ENCODE measurements around the gene TMC5.
"Not testable (repeated sequence)": the region's sequence is repeated elsewhere in the genome, so short reads cannot be mapped to it uniquely, and the experiment has no call there.

The TMC5 gene, protein sequence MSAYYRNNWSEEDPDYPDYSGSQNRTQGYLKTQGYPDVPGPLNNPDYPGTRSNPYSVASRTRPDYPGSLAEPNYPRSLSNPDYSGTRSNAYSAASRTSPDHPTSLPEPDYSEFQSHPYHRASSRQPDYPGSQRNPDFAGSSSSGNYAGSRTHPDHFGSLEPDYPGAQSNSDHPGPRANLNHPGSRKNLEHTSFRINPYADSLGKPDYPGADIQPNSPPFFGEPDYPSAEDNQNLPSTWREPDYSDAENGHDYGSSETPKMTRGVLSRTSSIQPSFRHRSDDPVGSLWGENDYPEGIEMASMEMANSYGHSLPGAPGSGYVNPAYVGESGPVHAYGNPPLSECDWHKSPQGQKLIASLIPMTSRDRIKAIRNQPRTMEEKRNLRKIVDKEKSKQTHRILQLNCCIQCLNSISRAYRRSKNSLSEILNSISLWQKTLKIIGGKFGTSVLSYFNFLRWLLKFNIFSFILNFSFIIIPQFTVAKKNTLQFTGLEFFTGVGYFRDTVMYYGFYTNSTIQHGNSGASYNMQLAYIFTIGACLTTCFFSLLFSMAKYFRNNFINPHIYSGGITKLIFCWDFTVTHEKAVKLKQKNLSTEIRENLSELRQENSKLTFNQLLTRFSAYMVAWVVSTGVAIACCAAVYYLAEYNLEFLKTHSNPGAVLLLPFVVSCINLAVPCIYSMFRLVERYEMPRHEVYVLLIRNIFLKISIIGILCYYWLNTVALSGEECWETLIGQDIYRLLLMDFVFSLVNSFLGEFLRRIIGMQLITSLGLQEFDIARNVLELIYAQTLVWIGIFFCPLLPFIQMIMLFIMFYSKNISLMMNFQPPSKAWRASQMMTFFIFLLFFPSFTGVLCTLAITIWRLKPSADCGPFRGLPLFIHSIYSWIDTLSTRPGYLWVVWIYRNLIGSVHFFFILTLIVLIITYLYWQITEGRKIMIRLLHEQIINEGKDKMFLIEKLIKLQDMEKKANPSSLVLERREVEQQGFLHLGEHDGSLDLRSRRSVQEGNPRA
- 0 to 1.5 (median 0.08) reads per million in 18 experiments for total RNA-seq

DNA sequence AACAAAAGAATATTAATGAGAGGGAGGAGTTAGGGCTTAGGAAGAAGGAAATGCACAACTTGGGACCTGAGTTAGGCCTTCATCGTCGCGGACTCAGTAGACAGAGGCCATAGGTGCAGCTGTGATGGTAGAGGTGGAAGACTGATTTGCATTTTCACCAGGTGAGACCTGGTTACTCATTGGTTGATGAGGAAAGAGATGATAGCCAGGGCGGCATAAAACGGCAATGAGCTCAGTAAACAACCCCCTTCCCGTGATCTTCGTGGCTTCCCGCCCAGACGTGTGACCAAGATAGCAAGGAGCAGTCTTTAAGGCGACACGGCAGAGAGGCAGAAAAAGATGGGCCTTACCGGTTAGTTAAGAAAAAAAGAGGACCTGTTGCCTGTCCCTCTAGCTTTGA is at the start of gene TMC5:
TMC5 (plus strand) TSS at position 244 of the 400 bp plus-strand sequence. CDS start 22,156 bp downstream, outside the sequence.
- no peak for DNase-seq

DNA sequence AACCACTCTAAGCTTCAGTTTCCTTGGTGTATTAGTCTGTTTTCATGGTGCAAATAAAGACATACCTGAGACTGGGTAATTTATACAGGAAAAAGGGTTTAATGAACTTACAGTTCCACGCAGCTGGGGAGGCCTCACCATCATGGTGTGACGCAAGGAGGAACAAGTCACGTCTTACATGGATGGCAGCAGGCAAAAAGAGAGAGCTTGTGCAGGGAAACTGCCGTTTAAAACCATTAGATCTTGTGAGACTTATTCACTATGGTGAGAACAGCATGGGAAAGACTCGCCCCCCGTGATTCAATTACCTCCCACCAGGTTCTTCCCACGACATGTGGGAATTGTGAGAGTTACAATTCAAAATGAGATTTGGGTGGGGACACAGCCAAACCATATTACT is 45.1 kb upstream of the TMC5 start:
- not testable (repeated sequence) for DNase-seq

DNA sequence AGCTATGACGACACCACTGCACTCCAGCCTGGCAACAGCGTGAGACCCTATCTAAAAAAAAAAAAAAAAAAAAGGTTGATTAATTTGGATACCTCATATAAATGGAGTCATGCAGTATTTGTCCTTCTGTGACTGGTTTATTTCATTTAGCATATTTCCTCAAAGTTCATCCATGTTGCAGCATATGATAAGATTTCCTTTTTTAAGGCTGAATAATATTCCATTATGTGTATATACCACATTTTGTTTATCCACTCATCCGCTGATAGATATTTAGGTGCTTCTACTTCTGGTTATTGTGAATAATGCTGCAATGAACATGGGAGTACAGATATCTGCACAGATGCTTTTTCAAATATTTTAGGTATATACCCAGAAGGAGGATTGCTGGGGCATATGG is 43.3 kb upstream of the TMC5 start:
- no peak for DNase-seq

DNA sequence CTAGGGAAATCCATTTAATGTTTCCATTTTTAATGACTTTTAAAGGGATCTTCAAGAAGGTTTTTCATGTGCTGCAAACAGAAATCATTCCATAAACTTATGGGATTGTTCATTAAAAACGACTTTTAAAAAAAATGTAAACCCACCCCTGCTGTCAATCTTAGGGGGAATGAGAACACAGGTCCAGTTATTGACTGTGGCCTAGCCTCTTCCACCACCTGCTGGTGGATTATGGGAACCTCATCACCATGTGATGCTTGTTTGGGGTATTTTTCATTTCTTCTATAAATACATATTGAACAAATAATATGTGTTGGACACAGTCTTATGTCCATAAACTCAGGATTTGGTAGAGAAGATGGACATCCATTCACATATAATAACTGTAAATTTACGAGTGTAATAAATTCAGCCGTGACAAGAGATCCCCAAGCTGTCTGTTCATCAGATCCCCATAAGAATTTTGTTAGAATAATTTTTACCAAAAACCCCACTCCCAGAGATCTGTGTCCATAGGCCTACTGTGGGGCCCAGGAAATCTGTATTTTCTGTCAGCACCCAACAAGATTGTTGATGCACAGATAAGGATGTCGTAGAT is 42.0 kb upstream of the TMC5 start:
- peak; percentile 66 to 68 for DNase-seq

DNA sequence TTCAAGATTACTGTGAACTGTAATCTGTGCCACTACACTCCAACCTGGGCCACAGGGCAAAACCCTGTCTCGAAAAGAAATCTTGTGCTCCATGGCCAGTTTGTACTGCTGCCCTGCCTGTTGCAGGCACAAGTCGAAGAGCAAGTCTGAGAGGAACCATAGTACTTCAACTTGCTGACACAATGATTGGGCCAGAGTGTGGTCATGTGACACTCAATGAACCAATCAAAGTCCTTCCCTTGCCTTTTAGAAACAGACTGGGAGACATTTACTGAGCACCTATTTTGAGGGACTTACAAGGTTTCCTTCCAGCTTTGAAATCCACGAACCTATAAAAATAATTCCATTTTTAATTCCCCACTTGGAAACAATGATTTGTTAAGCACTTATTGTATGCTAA is 39.8 kb upstream of the TMC5 start:
- no peak for DNase-seq

DNA sequence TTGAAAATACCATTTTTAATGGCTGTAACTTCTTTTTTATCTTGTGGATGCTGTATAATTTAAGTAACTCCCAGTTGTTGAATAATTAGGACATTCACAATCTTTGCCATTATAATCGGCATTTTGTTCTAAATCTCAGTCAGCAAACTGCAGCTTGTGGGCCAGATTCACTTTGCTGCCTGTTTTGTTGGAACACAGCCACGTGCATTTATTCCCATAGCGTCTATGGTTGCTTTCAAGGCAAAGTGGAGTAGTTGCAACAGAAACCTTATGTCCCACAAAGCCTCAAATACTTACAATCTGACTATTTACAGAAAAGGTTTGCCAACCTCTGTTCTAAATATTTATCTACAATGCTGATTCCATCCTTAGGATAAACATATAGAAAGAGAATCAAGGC is 39.2 kb upstream of the TMC5 start:
- no peak for DNase-seq

DNA sequence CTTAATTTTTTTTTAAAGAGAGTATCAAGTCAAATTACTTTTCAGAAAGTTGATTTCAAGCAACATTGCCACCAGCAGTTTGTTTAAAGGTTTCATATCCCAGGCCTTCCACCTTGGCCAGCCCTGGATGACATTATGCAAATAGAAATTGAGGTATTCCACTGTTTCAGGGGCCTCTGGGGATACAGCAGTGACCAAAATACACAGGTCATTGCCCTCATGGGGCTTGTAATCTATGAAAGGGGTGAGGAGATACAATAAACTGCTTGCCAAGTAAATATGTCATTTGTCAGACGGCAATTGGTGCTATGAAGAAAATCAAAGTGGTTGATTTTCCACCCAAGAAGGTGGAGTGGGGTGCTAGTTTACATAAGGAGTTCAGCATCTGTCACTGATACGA is 37.8 kb upstream of the TMC5 start:
- no peak for DNase-seq

DNA sequence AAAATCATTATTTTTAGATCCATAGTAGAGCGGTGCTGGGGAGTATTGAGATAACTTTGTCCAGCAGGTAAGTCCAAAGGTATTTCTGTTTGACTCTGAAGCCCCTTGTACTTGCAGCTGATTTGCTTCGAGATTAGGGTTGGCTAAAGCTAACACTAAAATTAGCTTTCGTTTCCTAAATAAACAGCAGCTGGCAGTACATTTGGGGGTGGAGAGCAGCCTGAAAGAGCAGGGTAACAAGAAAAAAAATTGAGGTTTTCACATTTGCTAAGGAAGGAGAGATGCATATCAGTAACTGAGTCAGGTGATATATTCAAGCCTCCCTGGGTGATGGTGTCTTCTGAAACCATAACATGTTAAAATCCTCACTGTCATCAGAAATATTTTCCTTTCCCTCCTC is 37.4 kb upstream of the TMC5 start:
- no peak for DNase-seq

DNA sequence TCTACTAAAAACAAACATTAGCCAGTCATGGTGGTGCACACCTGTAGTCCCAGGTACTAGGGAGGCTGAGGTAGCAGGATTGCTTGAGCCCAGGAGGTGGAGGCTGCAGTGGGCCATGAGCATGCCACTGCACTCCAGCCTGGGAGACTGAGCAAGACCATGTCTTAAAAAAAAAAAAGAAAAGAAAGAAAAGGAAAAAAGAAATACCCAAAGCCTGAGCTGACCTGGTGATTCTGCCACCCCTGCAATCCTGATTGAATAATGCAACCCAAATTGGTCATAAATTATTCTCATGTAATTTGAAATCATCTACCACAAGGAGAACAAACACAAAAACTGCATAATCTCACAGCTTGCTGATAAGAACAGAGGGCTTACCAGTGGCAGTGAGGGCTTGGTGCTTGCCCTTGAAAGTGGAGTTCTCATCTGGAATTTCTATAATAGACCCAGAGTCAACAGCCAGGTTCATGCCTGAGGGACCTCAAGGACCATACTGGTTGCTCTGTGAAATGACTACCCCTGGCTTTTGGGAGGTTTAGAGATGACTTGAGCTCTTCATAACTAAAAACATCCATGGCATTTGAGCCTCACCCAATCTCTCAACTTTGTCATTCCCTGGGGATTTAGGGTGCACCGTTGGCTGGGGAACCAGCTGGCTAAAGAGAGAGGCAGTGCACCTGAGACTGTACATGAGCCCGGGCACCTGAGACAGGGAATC is 35.4 kb upstream of the TMC5 start:
- no peak for DNase-seq

DNA sequence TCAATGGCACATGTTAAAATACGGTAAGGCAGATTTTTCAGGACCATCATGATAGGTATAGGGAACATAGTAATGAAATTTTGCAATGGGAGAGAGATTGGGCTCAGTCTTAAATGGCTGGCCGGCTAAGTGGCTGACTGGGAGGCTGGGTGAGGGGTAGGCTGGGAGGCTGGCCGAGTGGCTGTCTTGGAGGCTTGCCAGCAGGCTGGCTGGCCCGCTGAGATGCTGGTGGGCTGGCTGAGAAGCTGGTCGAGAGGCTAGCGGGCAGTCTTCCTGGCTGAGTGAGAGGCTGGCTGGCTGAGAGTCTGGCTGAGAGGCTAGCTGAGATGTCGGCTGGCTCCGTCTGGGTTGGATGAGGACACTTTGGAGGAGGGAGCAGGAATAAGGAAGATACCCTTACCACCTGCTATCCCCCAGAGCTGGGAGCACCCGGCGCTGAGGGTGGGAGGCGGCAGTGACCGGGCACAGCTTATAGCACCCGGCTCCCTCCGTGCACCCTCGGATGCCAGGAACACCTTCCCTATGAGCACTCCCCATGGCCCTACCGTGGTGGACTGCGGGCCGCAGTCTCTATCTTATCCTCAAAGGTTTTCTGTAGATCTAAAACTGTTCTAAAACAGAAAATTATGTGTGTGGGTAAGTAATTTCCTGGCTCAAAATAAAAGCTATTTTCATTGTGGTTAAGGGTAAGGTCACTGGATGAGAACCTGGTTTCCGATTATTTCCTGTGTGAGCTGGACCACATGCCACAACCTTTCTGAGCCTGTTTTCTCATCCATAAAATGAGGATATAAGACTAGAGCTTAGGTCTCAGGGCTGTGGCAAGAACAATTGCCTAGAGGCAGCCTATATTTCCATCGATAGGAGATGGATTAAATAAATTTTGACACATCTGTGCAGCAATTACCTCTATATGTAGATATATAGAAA is 34.5 kb upstream of the TMC5 start:
- DNase-seq = no peak

DNA sequence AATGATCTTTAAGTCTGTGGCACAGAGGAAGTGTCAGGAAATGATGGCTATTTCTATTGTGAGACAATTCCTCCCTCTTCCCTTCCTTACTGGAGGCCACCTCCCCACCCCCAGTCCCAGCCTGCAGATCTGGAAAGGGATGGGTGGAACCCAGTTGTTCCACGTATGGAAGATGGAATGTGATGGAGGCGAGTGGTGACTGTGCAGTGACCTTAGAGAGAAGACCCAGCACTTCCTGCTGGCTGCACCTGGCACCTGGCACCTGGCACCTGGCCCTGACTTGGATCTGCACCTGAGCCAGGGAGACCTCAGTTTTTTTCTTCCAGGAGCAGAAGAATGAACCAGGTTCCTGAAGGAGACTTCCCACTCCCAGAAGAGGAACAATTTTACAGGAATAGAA is 33.0 kb upstream of the TMC5 start:
- no peak for DNase-seq

DNA sequence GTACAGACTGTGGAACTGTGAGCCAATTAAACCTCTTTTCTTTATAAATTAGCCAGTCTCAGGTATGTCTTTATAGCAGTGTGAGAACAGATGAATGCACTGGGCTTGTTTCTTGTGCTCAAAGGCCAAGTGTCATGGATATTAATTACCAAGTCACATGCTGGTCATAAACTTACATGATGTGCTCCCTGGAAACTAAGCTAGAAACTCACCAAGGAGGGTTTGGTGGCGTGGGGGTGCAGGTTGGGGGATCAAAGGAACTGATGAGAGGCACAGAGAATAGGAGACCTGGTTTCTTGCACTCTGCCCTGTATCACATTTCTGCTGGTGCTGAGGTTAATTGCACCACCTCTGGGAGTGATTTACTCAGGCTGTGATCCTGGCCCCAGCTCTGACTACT is 31.2 kb upstream of the TMC5 start:
- DNase-seq = no peak

DNA sequence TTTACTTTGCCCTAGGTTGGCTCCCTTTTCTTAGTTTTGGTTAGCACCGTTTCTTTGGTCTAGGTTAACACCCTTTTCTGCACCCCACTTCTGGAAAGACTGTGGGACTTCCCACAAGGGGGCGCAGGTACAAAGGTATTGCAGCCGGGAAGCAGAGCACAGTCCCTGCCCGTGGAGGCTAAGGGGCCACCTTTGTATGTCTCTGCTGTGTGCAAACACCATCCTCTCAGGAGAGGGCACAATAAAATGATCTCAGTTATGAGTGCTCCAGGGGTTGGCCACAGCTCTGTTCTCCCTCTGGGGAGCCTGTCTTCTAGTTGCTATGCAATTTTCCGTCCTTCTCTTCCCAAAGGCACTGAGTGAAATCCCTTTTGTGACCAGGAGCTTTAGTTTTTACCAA is 28.4 kb upstream of the TMC5 start:
- peak in 1 of 2 donors; percentile 32 for DNase-seq

DNA sequence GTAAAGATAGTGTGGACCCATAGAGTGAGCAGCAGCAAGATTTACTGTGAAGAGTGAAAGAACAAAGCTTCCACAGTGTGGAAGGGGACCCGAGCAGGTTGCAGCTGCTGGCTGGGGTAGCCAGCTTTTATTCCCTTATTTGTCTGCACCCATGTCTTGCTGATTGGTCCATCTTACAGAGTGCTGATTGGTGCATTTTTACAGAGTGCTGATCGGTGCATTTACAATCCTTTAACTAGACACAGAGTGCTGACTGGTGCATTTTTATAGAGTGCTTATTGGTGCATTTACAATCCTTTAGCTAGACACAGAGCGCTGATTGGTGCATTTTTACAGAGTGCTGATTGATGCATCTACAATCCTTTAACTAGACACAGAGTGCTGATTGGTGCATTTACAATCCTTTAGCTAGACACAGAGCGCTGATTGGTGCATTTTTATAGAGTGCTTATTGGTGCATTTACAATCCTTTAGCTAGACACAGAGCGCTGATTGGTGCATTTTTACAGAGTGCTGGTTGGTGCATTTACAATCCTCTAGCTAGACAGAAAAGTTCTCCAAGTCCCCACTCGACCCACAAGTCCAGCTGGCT is 26.4 kb upstream of the TMC5 start:
- DNase-seq = not testable (repeated sequence)

DNA sequence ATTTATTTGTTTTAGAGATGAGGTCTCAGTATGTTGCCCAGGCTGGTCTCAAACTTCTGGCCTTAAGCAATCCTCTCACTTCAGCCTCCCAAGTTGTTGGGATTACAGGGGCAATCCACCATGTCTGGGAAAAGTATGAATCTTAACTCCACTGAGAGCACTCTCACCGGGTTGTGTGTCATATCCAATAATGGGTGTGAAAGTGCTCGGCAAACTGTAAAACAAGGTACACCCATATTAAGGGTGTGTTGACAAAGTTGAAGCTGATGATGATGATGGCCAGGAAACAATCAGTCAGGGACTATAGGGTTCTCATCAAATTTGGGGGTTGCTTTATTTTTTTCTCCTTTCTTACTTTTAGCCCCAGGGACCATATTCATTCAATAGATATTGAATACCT is 25.3 kb upstream of the TMC5 start:
- DNase-seq = no peak

DNA sequence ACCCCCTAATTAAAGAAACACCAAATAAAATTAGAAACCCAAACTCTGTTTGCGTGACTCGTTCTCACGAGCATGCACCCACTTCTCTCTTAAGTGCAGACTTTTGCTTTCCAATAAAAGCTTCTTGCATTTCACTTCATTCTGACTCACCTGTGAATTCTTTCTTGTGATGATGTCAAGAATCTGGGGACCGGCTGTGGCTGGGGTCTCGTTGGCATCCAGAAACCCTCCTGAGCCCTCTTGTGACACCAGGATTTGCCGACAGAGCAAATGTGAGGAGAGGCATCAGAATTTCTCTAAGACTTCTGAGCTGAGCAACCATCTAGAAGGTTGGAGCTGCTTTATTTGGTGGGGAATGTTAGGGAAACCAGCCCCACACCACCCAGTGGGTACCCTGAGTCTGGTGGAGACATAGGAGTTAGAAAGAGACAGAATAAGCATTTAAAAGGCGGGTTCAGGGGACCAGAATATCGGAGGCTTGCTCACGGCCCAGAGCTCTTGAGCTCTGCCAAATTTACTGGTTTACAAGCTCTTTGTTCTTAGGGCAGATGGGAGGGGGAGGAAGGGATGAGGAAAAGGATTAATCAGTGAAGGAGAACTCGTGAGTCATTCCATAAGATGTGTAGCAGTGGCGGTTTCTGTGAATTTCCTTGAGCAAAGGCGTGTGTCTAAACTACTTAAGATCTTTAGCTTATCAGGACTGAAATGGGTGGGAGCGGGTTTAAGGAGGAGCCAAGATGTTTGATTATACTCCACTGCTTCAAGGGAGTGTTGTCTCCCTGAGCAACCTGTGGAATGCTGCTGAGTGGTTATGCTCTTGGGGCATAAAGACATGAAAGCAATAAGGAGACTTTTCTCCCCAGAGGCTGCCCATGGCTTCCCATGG is 24.2 kb upstream of the TMC5 start:
- no peak for DNase-seq

DNA sequence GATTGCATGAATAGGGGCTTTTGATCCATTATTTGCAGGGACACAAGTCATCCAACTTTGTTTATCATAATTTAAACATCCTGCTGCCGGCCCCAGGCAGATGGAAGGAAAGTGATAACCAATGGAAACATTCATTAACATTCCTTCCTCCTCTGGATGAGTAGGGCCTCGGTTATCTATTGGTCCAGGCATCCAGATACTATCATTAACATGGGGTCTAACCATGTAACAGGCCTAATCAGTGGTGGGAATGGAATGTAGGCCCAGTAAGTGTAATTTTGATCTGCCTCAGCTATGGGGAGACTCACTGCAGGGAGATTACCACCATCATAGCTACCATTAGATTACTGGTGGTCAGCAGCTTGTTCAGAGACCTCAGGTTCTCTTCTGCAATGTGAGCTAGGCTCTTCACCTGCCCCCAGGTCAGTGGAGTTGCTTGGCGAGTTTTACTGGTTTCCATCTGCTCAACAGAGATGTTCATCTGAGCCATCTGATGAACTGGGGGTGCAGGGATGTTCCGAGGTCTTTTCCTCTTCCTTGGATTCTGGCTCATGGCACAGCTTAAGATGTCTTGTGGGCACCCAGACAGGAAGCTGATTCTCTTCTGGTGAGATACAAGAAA is 21.9 kb upstream of the TMC5 start:
- not testable (repeated sequence) for DNase-seq

DNA sequence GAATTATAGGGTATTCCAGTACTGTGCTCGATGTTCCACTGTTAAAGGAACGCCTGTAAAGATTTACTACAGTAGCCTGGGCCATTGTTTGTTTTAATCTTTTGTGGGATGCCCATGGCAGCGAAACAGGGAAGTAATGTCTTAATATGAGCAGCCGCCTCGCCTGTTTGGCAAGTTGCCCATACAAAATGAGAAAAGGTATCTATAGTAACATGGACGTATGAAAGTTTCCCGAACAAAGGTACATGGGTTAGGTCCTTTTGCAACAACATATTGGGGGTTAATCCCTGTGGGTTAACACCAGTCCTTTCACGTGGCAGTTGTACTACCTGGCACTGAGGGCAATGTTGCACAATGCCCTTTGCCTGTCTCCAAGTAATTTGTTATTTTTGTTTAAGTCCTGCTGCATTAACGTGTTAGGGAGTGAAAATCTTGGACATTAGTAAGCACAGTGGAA is 21.1 kb upstream of the TMC5 start:
- DNase-seq = peak; percentile 13 to 33

DNA sequence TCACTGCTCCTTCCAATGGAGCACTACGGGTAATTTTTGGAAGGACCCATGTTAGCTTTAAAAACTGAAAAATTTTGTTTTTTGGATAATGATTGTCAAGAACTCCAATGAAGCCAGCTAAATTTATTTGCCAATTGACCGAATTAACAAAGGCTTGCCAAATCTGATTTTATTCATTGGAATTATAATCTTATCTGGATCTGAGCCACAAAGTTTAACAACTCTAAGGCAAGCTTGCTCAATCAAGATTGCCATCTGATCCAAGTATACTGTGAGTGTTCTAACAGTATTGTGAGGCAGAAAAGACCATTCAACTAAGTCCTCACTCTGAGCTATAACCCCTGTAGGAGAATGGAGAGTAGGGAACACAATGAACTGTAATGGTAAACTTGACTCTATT is 20.3 kb upstream of the TMC5 start:
- DNase-seq = not testable (repeated sequence)

All from inflammatory macrophage (primary cell).